NCI-H774 (cell line): Measurements from ENCODE around the gene G6PC3.

Source experiments
- DNase-seq: peaks from one replicate; lab custom pipeline; 2025; lab: John Stamatoyannopoulos, UW

Gene G6PC3

DNA sequence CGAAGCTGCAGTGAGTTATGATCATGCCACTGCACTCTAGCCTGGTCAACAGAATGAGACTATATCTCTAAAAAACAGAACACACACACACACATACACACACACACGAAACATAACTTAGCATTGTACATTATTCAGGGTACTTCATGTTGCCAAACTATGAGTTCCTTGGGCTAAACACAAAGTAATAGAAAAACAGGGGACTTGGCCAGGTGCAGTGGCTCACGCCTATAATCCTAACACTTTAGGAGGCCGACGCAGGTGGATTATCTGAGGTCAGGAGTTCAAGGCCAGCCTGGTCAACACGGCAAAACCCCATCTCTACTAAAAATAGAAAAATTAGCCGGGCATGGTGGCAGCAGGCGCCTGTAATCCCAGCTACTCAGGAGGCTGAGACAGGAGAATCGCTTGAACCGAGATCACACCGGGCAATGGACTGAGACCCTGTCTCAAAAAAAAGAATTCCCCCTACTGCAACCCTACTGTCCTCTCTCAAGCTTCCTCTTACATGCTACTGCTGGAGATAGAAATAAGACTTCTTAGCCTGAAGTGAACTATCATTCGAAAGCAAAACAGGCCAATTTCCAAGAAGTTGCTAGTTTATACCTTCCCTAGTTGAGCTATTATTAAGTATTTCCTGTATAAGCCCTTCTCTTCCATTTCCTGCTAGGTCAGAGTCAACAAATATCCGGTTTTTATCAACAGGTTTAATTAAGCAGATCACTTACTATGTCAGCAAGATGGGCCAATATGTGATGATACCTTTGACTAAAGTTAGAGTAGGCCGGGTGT, 11.2 kb upstream of the G6PC3 start:
- DNase-seq: no peak

DNA sequence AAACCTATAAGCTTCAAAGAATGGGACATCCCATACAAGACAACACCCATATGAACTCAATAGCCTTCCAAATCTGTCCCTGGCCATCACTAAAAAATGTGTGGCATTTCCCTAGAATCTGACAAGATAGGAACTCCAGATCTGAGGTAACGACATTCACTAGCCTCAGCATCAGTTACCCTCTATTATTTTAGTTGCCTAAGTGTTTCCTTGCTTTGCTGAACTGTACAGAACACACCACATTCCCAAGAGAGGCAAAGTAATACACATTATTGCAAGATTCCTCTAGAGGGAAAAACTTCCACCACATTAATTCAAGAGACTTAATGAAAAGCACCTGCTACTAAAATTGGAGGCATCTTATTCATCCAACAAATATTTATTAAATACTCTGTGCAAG, 9.1 kb upstream of the G6PC3 start:
- no peak for DNase-seq

DNA sequence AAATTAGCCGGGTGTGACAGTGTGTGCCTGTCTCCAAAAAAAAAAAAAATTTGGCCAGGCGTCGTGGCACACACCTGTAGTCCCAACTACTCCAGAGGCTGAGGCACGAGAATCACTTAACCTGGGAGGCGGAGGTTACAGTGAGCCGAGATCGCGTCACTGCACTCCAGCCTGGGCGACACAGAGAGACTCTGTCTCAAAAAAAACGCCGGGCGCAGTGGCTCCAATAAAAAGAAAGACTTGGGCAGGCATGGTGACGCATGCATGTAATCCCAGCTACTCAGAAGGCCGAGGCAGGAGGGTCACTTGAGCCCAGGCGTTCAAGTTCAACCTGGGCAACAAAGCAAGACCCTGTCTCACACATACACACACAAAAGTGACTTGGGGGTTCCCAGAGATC, 7.7 kb upstream of the G6PC3 start:
- no peak for DNase-seq

DNA sequence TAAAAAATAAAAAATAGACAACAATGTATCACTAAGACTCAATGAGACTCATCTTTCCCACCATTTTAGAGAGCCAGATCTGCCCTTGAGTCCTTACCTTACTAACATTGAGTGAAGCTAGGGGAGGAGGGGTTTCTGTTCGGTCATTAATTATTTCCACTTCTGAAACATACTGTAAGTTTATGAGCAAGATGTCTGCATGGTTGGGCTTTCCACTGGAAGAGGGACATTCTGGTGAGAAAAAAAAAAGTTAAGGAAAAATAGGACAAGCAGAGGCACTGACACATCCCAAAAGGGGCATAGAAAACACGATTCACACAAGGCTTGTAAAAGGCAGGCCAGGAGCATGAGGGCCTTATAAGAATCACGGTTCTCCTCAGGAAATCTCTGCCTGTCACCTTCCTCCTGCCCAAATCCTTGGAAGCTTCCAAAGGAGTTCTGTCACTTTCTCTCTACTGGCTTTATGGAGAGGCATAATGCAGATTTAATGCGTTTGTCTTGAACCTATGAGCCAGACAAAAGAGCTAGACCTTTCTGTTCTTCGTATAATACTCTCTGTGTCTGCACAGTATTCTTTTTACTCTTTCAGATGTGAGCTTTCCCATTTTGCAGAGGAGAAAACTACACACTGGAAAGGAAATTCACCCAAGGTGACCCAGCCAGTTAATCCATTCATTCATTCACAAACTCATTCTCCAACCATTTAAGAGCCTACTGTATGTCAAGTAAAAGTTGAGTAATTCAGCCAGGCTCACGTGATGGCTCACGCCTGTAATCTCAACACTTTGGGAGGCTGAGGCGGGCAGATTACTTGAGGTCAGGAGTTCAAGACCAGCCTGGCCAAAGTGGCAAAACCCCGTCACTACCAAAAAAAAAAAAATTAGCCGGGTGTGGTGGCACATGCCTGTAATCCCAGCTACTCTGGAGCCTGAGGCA, 6.6 kb upstream of the G6PC3 start:
- DNase-seq: no peak

DNA sequence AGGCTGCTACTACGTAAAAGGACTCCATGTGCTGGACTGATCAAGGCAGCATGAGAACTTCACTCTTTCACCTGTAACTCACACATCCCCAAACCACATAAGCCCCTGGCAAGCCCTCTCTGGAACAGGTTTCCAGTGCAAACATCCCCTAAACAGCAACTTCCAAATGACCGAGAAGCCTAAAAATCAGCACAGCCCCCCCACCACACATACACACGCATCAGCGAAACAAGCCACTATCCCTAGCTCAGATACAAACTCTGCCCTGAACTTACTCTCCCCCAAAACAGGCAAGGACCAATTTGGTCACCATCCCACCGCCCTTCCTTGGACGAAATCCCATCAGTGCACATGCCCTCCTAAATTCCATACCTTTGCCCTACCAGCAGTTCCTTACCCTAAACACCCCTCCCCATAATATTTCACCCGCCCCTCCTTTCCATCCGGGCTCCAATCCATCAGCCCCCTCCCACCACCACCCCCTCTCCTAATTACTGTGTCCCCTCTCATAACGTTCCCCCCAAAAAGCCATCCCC, 4.8 kb upstream of the G6PC3 start:
- DNase-seq: no peak

DNA sequence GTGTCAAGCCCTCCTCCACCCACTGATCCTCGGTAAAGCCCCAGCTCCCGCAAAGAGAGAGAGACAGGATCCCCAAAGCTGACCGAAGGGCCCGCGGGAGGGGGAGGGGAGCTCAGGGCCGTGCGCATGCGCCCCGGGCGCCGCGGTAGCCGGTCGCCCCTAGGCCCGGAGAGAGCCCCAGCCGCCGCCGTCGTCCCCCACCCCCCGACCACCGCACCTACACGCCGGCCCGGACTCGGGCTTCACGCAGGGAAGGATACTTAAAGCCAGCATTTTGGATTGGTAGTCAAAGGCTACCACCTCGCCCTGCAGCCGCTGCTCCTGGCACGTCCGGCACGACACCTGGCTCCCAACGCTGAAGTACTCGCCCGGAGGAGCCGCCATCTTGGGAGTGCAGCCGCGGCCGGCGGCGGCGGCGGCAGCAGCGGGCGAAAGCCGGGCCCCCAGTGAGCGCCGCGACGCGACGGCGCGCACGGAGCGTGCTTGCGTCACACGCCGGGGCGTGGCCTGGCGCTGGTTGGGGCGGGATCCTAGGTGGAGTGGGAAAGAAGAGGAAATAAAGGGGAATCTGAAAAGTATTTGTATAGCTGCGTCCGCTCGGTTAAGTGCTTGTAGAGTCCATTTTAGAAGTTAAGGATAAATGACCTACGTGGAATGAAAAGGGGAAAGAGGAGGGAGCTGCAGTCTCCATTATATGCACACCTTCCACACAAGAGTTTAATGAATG, 4.2 kb upstream of the G6PC3 start, which contains the start of gene LSM12:
Gene LSM12, minus strand, starts transcription at position 468 of the 727 bp plus-strand sequence. Its CDS starts 84 bp downstream, at position 384.
- DNase-seq: peak; percentile 98

DNA sequence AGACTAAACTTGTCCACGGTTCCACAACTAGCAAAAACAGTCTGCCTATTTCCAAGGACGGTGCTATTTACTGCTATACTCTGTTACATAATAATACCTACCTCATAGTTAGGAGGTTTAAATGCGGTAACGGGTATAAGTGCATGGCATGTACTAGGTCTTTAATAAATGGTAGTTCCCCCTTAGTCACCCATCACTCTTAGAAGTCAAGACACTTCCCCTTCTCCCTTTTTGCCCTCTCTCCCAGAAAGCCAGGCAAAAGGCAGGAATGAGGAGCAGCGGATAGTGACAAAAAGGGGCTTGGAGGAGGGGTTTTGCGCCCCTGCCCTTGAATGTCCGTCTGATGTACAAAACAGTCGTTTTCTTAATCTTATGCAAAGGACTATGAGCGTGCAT, 3.0 kb upstream of the G6PC3 start:
- no peak for DNase-seq

DNA sequence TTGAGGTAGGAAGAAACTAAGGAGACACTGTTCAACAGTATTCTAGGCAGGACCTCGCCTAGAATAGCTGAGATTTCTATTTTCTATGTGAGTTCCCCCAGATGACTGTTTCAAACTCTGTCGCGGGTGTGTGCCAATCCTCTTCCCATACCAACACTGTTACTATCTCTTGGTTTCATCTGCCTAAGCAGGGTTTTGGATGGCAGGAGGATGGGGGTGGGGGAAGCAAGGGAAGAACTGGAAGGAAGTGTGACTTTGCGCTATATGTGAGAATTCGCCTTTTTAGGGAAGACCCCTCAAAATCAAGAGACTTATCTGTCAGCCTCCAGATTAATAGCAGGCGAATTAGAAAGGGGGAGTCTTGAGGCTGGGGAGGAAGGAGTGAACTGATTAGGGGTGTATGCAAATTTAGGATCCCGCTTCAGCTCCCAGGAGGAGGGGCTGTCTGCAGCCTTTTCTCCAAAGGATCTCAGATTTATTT, 521 bp upstream of the G6PC3 start:
- DNase-seq: no peak

DNA sequence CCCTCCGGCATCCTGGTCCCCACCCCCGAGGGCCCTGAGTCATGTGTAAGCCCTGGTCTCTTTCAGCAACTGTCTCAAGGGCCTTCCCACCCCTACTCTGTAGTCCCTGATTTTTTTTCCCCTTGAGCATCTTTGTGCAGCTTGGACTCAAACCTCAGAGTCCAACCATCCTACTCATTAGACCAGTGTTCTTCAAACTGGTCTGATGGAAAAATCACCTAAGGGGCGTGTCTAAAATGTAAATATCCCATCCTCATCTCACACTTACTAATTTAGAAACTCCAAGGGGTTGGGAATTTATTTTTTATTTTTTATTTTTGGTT, 624 bp downstream of the G6PC3 start:
- DNase-seq: no peak

DNA sequence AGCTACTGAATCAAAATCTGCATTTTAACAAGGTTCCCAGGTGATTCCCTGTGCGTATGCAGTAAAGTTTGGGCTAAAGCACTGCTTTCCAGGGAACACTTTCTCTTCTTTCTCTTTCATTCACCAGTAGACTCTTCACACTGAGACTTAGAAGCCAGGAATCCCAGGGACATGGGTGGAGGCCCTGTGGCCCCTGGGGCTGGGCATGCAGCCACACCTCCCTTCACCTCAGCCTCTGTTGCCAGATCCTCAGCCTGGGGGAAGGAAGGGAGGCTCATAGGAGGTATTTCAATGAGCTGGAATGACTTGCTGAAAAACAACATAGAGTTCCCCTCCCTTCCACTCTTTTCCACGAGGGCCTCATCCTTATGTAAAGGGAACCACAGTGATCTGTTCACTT, 1.2 kb downstream of the G6PC3 start:
- DNase-seq: no peak

DNA sequence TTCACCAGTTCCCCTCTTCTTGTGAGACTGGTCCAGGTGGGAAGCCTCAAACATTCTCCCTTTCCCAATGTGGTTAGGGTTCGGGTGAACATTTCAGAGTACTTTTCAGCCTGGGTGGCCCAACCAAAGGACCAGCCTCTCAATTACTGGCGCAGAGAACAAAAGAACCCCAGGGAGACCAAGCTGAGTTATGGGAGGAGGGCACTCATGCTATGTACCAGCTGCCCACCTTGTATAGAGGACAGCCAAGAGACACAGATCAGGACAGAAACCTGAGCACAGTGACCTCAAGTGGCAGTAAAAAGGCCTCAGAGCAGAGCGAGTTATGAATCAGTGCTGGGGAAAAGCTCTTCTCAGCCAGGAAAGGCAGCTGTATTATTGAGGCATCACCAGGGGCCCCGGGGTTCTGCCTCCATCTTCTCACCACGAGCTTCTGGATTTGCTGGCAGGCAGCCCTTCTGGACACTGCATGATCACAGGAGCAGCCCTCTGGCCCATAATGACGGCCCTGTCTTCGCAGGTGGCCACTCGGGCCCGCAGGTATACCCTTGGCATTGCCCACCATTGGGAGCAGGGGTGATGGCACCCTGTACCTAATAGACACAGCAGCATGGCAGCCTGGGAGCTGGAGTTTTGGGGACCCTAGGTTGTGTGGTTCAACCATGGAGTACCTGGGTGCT, 3.8 kb downstream of the G6PC3 start:
- no peak for DNase-seq

DNA sequence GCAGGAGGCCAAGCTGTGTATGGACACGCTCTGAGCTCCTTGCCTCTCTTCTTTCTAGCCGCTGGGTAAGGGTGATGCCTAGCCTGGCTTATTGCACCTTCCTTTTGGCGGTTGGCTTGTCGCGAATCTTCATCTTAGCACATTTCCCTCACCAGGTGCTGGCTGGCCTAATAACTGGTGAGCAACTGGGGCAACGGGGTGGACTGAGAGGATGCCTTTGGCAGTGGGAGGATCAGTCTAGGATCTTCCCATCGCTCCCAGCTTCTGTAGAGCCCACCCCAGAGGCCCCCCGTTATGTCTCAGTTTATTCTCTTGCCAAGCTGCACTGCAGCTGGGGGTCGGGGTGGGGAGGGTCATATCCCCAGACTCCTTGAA, 4.4 kb downstream of the G6PC3 start:
- no peak for DNase-seq

DNA sequence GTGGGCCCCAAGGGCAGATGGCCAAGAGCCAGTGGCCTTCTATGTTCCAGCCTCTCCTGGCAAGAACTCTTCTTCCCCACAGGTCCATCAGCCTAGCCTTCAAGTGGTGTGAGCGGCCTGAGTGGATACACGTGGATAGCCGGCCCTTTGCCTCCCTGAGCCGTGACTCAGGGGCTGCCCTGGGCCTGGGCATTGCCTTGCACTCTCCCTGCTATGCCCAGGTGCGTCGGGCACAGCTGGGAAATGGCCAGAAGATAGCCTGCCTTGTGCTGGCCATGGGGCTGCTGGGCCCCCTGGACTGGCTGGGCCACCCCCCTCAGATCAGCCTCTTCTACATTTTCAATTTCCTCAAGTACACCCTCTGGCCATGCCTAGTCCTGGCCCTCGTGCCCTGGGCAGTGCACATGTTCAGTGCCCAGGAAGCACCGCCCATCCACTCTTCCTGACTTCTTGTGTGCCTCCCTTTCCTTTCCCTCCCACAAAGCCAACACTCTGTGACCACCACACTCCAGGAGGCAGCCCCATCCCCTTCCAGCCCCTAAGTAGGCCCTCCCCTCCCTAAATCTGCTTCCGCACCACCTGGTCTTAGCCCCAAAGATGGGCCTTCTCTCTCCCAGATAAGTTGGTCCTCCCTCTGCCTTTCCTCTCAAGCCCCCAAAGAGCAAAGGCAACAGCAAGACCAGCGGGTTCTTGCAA, 5.2 kb downstream of the G6PC3 start:
- no peak for DNase-seq

DNA sequence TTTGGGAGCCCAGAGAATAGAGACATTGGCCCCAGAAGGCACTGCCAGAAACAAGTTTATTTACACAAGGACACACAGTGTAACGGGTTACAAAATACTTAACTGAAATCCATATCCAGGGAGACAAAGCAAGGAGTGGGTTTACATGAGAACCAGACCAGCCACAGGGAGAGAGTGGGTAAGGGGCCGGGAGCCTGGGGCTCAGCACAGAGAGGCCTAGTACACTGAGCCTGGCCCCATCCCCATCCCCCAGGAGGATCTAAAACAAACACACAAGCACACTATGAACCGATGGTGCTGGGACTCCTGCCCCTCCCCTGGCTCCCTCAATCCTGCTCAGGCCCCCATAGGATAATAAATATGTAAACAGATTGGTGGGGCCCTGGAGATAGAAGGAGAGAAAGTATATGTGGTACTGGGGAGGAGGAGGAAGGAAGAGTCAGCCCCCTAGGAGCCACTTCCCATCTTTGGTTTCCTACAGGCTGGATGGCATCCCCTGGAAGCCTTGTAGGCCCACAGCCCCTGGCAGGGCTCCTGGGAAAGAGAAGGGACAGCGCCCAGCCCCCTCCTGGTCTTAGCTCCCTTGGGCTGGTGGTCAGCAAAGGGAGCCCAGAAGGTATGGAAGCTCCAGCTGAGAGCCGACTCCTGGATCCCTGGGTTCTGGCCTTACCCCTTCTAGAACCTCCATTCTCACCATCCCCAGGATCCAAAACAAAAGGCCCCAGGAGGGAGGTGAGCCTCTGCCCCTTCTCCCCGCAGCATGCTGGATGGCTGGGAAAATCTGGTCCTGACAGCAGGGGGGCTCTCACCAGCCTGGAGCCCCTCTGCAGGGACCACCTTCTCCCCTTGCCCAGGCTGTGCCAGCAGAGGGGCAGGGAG, 6.4 kb downstream of the G6PC3 start:
- no peak for DNase-seq

DNA sequence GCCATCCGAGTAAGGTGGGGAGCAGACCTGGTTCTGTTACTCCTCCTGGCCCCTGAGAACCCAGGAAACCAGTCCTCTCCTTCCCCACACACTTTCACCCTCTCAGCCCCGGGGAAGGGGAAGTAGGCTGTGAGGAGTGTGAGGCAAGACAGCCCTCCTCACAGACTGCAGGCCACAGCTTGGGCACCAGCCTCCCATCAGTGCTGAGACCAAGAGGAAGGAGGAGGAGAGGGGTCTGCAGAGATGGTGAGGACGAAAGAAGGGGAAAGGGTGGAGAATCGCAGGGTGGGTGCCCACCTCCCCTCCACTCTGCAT, 7.0 kb downstream of the G6PC3 start:
- DNase-seq: no peak

DNA sequence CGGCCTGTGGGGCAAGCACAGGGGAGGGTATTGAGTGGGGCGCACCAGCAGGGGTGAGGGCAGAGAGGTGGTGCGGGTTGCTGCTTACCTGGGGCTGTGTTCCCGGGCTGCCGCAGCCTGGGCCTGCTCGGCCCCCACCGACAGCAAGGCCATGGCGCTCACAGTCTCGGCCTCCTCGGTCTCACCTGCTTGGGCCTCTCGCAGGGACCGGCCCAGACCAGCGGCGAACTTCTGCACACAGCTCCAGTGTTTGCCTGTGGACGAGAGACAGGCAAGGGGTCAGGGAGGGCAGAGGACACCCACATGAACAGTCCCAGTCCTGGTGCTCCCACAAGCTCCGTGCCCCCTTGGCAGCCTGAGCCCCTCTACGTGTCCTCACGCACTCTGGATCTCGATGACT, 7.9 kb downstream of the G6PC3 start:
- no peak for DNase-seq

DNA sequence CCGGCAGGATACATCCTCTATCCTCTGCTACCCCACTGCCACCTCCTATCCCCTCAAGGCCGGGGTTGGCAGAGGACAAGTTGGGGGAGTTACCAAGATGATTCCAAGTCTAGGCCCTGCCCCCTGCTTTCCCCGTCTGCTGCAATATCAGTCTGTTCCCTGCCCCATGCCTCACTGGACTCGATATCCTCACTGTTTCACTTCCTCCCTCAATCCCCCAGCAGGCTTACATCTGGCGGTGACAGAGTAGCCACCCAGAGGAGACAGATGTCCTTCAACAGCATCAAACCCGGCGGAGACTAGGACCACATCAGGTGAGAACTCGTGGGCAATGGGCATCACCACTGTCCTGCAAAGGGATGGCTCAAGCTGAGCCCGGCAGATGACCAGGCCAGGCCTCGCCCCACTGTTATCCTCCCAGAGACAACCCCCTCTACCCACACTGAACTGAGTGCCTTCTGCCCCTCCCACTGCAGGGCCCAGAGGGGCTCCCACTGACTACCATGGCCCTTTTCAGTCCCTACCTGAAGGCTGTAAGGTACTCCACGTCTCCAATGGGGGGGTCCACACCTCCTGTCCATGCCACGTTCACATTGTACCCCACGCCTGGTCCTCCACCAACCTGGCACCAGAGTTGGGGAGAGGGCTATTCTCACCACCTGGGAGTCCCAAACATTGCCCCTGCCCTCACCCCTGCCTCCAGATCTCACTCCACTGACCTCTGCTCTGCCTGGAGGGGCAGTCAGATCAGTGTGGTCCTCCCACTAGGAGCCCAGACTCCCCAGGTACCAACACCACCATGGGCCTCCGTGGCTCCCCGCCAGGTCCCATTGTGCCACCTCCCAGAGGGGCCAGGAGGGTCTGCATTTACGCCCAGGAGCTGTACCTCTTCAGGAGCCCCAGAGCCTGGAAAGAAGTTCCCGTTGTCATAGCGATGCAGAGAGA, 9.6 kb downstream of the G6PC3 start:
- DNase-seq: no peak

DNA sequence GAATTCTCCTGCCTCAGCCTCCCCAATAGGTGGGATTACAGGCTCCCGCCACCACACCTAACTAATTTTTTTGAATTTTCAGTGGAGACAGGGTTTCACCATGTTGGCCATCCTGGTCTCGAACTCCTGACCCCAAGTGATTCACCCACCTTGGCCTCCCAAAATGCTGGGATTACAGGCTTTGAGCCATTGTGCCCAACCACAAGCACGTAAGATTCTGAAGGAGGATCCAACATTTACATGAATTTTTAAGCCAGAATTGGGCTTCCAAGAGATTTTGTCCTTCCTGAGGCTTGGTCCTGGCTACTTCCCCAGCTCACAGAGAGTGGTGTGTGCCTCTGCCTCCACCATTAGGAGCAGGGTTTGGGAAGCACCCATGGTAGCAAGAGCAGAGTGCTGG, 11.1 kb downstream of the G6PC3 start:
- DNase-seq: no peak
